ENCODE data around the gene LRRK1.

DNA sequence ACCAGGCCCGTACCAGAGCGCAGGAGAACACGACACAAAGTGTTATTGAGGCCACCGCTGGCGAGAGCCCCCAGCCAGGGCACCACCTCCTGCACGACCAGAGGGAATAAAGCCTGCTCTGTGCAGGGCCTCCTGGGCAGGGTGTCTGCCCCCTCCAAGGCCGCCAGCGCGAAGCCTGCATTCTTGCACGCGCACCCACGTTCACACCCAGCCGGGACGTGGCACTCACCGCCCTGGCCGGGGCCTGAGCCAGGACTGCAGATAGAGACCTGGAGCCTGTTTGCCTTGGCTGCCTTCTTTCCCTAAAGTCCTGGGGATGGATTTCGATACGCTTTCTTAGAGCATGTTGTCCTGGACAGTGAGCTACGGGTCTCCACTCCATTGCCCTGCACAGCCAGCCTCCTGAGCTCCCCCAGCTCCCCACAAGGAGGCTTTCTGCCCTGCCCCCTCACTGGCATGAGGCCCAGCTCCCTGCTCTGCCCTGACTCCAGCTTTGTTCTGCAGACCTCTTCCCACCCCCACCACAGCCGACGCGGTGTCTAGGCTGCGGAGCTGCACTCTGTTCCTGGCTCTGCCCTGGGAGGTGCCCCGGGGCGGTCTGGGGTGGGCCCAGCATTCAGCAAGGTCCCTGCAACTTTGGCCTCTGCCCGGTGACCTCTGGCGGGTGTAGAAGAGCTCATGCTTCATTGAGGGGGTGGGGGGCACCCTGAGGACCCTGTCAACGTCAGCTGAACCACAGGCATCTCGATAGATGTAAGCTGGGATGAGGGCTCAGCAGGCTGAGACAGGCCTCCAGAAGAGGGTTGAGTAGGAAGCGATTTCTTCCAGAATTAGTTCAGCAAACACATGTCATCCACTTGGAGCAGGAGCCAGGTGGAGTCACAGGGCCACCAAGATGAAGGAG is 145.0 kb downstream of the LRRK1 start:
- TF ChIP-seq, protein P1, sequence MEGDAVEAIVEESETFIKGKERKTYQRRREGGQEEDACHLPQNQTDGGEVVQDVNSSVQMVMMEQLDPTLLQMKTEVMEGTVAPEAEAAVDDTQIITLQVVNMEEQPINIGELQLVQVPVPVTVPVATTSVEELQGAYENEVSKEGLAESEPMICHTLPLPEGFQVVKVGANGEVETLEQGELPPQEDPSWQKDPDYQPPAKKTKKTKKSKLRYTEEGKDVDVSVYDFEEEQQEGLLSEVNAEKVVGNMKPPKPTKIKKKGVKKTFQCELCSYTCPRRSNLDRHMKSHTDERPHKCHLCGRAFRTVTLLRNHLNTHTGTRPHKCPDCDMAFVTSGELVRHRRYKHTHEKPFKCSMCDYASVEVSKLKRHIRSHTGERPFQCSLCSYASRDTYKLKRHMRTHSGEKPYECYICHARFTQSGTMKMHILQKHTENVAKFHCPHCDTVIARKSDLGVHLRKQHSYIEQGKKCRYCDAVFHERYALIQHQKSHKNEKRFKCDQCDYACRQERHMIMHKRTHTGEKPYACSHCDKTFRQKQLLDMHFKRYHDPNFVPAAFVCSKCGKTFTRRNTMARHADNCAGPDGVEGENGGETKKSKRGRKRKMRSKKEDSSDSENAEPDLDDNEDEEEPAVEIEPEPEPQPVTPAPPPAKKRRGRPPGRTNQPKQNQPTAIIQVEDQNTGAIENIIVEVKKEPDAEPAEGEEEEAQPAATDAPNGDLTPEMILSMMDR (IDR thresholded peaks at IDR 0.05; ENCODE audit: low read length): no peak
- no peak for TF ChIP-seq EZH2 (IDR thresholded peaks at IDR 0.05; ENCODE audit: borderline replicate concordance, low read length)
